ENCODE data around the gene PLXNA2.

The PLXNA2 gene

GRCh38 chr1:208225954-208226937 lies 17.9 kb downstream of the PLXNA2 start:
- in situ Hi-C loops (cut with HindIII; ENCODE audit: low sequenced_read_pairs): no loop called here

- in situ Hi-C loops (cut with HindIII; ENCODE audit: low sequenced_read_pairs): no loop called here
These were observed 19.9 kb downstream of the PLXNA2 start for GRCh38 chr1:208224192-208224713.

GRCh38 chr1:208223136-208223535 lies 21.0 kb downstream of the PLXNA2 start:
- in situ Hi-C loops (cut with HindIII; ENCODE audit: low sequenced_read_pairs): no loop called here

GRCh38 chr1:208222376-208223126 lies 21.6 kb downstream of the PLXNA2 start:
- in situ Hi-C loops (cut with HindIII; ENCODE audit: low sequenced_read_pairs): no loop called here

- in situ Hi-C loops (cut with HindIII; ENCODE audit: low sequenced_read_pairs): no loop called here
These were observed 22.9 kb downstream of the PLXNA2 start for GRCh38 chr1:208221291-208221622.

- in situ Hi-C loops (cut with HindIII; ENCODE audit: low sequenced_read_pairs): no loop called here
These were observed 24.4 kb downstream of the PLXNA2 start for GRCh38 chr1:208219659-208220282.

GRCh38 chr1:208219098-208219658 lies 25.0 kb downstream of the PLXNA2 start:
- in situ Hi-C loops (cut with HindIII; ENCODE audit: low sequenced_read_pairs): no loop called here

GRCh38 chr1:208218237-208219097 lies 25.7 kb downstream of the PLXNA2 start:
- in situ Hi-C loops (cut with HindIII; ENCODE audit: low sequenced_read_pairs): no loop called here

GRCh38 chr1:208217781-208218180 lies 26.4 kb downstream of the PLXNA2 start:
- in situ Hi-C loops (cut with HindIII; ENCODE audit: low sequenced_read_pairs): no loop called here

GRCh38 chr1:208216806-208217205 lies 27.4 kb downstream of the PLXNA2 start:
- in situ Hi-C loops (cut with HindIII; ENCODE audit: low sequenced_read_pairs): no loop called here

GRCh38 chr1:208216062-208216461 lies 28.1 kb downstream of the PLXNA2 start:
- in situ Hi-C loops (cut with HindIII; ENCODE audit: low sequenced_read_pairs): no loop called here

- in situ Hi-C loops (cut with HindIII; ENCODE audit: low sequenced_read_pairs): no loop called here
These were observed 28.8 kb downstream of the PLXNA2 start for GRCh38 chr1:208215393-208215792.

- in situ Hi-C loops (cut with HindIII; ENCODE audit: low sequenced_read_pairs): no loop called here
These were observed 30.4 kb downstream of the PLXNA2 start for GRCh38 chr1:208213786-208214185.

GRCh38 chr1:208212893-208213292 lies 31.3 kb downstream of the PLXNA2 start:
- in situ Hi-C loops (cut with HindIII; ENCODE audit: low sequenced_read_pairs): no loop called here

- in situ Hi-C loops (cut with HindIII; ENCODE audit: low sequenced_read_pairs): no loop called here
These were observed 32.0 kb downstream of the PLXNA2 start for GRCh38 chr1:208211921-208212843.

- in situ Hi-C loops (cut with HindIII; ENCODE audit: low sequenced_read_pairs): no loop called here
These were observed 34.1 kb downstream of the PLXNA2 start for GRCh38 chr1:208209896-208210589.

GRCh38 chr1:208209286-208209685 lies 34.9 kb downstream of the PLXNA2 start:
- in situ Hi-C loops (cut with HindIII; ENCODE audit: low sequenced_read_pairs): no loop called here

- in situ Hi-C loops (cut with HindIII; ENCODE audit: low sequenced_read_pairs): no loop called here
These were observed 36.1 kb downstream of the PLXNA2 start for GRCh38 chr1:208208132-208208487.
